SK-N-SH treated with all-trans-retinoic acid at 6 μM for 48 hours (cell line): ENCODE data around the gene RRBP1.

Experiments
- ARNTL ChIP-seq: fragments of 450-650 bp; formaldehyde crosslinking; IDR thresholded peaks from 2 replicates; pipeline ENCODE4 v1.5.0; 2020; ENCODE audit warnings: low read depth, mild to moderate bottlenecking, moderate library complexity, borderline replicate concordance
- CSRNP3 ChIP-seq: fragments of 250-450 bp; sonication (Bioruptor Pico); IDR thresholded peaks from 2 replicates; pipeline ENCODE4 v1.5.1; 2021; ENCODE audit warnings: mild to moderate bottlenecking, moderate library complexity
- GLIS3 ChIP-seq: fragments of 250-450 bp; sonication (Bioruptor Pico); IDR thresholded peaks from 2 replicates; pipeline ENCODE4 v1.5.0; 2020; ENCODE audit warnings: mild to moderate bottlenecking, moderate library complexity
- PATZ1 ChIP-seq: fragments of 250-450 bp; sonication (Bioruptor Pico); IDR thresholded peaks from 2 replicates; pipeline ENCODE4 v1.8.0; 2020; ENCODE audit warnings: mild to moderate bottlenecking, moderate library complexity, borderline replicate concordance
- RARB ChIP-seq: fragments of 250-450 bp; sonication (Bioruptor Pico); IDR thresholded peaks from 2 replicates; pipeline ENCODE4 v1.8.0; 2021; ENCODE audit warnings: mild to moderate bottlenecking, moderate library complexity
- TCF4 ChIP-seq: fragments of 250-450 bp; sonication (Bioruptor Pico); IDR thresholded peaks from 2 replicates; pipeline ENCODE4 v1.8.0; 2021; ENCODE audit warnings: mild to moderate bottlenecking, moderate library complexity, borderline replicate concordance
- ZFP3 ChIP-seq: fragments of 250-450 bp; sonication (Bioruptor Pico); IDR thresholded peaks from 2 replicates; pipeline ENCODE4 v1.5.0; 2020; ENCODE audit warnings: mild to moderate bottlenecking, moderate library complexity

DNA sequence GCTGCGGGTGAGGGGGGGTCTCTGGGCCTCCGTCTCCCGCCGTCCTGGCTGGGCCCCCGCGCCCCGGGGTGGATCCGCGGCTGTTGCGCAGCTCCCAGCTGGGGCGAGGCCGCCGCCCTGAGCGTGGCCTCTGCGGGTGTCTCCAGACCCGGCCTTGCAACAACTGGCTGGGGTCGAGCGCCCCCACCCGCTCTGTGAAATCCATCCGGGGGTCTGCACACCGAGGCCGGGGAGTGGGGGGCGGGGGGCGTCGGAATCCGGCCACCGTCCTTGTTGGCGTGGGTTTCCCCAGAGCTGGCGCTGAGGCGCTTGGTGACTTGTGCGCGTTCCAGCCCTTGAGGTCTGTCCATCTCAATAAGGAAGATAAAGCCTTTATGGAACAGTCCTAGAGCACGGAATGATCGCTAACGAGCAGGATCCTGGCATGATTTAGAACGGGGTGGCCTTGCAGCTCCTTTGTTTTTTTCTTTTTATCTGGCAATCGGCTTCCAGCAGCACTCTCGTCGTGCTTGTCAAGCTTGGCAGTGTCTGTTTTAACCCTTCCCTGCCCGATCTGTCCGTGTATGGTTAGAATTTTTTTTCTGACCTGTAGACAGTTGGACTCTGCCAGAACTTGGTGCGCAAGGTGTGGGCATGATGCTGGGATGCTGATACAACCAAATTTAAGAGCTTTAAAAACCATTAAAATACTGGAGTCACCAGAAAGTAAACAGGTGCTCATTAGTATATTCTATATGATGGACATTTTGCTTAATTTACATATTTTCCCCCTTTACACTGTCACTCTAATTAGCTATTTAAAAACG is 111.5 kb downstream of the RRBP1 start:
- TF ChIP-seq RARB (no peak), CSRNP3 (CRISPR knock-in tag) (no peak), ARNTL (CRISPR knock-in tag) (no peak), PATZ1 (CRISPR knock-in tag) (no peak), GLIS3 (no peak), ZFP3 (CRISPR knock-in tag) (no peak), TCF4 (CRISPR knock-in tag) (peak; percentile 10; the same call in 1 of the 2 replicates)
